Activated gamma-delta T cell treated with anti-CD3 and anti-CD28 coated beads, Interleukin-2, amount 50 U/mL, for 16 hours (primary cell): ENCODE results near the gene DENND4A.
"Not testable (repeated sequence)": the region's sequence is repeated elsewhere in the genome, so short reads cannot be mapped to it uniquely, and the experiment has no call there.

Experiments used
- DNase-seq: peaks from one replicate; pipeline ENCODE4 v3.0.0-alpha.2; 2020; ENCODE audit warnings: low read depth

Gene DENND4A

DNA sequence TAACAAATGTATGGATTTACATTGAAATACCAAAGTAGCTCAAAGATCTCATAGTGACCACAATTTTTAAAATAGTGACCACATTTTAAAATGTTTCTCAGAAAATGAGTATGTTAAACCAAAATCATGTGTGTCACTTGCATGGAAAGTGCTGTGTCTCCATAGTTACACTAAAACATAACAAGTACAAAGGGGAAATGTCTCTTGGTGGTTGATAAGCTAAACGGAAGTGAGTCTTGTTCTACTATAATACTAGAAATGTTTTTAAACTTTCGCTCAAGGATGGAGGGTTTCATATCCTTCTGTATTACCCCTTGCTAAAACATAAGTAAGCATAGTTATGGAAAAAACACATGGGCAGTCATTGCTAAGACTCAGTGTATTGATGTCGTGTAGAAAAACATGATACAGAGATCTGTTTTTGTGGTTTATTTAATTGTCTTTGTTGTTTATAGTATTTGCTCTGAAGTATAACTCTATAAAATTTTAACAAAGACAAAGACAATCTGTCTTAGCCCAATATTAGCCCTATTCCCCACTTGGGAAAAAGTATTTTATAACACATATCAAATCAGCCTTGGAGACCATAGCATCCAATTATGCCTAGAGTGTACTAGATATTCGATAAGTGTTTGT is 27.0 kb upstream of the DENND4A start:
- DNase-seq = no peak

- DNase-seq = no peak
Observed at GRCh38 chr15:65816441-65816840, 24.3 kb upstream of the DENND4A start.

DNA sequence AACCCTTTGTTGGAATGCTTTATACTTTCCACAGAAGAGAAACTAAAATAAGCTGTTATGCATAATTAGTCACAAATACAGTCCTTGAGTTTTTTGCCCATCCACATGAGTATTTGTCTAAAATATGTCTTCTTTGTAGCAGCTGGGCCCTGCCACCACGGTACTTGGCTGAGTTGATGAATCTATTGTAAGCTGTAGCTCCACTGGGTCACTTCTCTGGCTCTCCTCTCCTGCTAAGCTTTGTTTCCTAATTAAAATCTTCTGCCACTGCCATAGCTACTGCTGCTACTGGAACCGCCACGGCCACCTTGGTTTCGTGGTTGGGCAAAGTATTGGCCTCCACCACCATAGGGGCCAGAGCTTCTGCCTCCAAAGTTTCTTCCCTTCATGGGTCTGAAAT is 23.9 kb upstream of the DENND4A start:
- not testable (repeated sequence) for DNase-seq

DNA sequence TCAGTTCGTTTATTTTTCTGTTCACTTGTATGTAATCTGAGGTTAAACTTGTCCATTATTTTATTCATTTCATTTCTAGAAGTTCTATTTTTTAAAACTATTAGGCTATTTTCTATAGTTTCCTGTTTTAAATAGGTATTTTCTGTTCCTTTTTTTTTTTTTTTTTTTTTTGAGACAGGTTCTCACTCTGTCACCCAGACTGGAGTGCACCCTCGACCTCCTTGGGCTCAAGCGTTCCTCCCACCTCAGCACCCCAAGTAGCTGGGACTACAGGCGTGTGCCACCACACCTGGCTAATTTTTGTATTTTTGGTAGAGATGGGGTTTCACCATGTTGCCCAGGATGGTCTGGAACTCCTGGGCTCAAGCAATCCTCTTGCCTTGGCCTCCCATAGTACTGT is 22.2 kb upstream of the DENND4A start:
- DNase-seq = not testable (repeated sequence)

DNA sequence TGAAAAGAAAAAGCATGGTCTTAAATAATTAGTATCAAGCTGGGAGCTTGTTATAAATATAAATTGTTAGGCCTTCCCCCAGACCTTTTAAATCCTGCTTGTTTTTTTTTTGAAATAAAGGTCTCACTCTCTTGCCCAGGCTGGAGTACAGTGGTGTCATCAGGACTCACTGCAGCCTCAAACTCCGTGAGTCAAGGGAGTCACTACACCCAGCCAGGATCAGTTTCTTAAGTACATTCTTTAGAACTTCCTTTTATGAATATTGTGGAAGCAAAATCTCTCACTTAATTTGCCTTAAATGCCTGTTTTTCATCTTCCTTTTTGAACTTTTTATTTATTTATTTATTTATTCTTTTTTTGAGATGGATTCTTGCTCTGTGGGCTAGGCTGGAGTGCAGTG is 20.8 kb upstream of the DENND4A start:
- DNase-seq = no peak

- DNase-seq = no peak
Observed at GRCh38 chr15:65812467-65812866, 20.4 kb upstream of the DENND4A start.

DNA sequence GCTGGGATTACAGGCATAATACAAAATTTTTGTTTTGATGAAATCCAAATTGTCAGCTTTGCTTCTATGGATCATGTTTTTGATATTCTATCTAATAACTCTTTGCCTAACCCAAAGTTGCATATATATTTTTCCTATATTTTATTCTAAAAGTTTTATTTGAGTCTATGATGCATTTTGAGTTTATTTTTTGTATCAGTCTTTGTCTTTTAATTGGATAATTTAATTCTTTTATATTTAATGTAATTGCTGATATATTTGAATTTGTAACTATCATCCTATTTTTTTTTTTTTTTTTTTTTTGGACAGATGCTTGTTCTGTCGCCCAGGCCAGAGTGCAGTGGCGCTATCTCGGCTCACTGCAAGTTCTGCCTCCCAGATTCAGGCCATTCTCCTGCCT is 19.7 kb upstream of the DENND4A start:
- DNase-seq = no peak

GRCh38 chr15:65811011-65811733 is 19.1 kb upstream of the DENND4A start:
- not testable (repeated sequence) for DNase-seq

DNA sequence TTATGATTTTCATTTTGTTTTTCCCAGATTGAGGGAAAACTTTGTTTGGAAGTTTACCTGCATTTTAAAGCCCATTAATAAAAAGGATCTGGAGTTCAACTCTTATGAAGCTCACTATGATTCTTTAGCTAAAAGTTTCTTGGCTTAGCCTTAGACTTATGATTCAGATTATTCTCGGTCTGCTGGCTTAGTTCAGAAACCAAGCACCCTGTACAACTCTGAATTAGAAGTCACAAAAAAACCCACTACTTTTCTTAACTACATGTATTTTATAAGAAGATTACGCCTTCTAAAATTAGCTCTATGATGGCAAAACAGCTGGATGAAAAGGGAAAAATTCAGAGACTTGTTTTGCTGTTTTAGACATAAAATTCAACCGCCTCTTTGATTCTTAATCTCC is 14.3 kb upstream of the DENND4A start:
- DNase-seq = no peak

GRCh38 chr15:65805019-65805745 is 13.1 kb upstream of the DENND4A start:
- no peak for DNase-seq

GRCh38 chr15:65804252-65804931 is 12.3 kb upstream of the DENND4A start:
- no peak for DNase-seq

DNA sequence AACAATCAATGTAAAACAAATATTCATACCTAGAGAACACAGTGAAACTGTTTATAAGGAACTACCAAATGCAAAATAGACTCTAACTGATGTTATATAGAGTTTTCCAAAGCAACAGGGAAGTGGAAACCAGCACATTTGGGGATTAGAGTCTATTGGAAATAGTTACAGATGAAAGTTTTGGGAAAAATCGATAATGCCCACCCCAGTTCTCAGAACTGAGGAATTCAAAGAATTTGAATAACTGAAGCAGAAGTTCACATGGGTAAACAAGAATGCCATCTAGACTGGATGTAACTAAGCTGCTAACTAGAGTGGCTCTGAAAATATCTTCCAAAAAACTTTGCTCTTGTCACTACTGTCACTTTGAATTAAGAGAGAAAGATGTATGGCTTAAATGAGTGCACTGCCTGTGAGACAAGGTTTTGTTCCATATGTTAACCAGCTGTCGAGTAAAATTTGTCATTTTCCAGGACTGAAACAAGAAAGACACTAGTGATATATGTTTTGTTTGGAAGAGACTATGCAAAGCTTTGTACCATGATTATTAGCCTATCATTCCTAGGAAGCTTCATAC is 9.2 kb upstream of the DENND4A start:
- no peak for DNase-seq

- no peak for DNase-seq
Observed at GRCh38 chr15:65796610-65797078, 4.6 kb upstream of the DENND4A start.

GRCh38 chr15:65795663-65796216 is 3.6 kb upstream of the DENND4A start:
- no peak for DNase-seq

DNA sequence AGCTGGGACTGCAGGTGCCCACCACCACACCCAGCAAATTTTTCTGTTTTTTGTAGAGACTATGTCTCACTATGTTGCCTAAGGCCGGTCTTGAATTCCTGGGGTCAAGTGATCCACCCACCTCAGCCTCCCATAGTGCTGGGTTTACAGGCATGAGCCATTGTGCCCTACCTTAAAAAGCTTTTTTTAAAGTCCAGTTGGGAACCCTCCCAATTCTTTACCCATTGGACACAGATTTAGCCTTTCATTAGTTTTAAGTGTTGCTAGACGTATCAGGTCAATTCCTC is 1.7 kb upstream of the DENND4A start:
- no peak for DNase-seq

DNA sequence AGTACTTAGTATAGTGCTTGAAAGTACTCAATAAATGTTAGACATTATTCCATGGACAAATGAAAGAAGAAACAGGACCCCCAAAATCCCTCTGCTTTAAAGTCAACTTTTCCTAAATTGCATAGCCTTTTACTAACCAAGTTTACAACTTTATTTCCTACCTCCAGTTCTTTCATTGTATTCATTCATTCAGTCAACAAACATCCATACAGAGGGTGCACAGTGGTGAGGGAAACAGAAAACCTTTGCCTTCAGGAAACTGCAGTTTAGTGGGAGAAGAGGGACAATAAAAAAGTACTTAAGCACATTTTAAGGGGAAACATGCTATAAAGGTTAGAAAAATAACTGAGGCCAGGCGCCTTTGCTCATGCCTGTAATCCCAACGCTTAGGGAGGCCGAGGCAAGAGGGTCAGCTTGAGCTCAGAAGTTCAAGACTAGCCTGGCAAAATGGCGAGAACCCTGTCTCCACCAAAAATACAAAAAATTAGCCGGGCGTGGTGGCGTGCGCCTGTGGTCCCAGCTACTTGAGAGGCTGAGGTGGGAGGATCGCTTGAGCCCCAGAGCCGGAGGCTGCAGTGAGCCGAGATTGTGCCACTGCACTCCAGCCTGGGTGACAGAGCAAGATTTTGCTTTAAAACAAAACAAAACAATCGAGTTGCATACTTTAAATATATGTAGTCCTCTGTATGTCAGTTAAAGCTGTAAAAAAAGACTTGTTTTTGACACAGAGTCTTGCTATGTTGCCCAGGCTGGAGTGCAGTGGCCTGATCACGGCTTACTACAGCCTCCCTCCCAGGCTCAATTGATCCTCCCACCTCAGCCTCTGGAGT is 1.1 kb upstream of the DENND4A start:
- no peak for DNase-seq

DNA sequence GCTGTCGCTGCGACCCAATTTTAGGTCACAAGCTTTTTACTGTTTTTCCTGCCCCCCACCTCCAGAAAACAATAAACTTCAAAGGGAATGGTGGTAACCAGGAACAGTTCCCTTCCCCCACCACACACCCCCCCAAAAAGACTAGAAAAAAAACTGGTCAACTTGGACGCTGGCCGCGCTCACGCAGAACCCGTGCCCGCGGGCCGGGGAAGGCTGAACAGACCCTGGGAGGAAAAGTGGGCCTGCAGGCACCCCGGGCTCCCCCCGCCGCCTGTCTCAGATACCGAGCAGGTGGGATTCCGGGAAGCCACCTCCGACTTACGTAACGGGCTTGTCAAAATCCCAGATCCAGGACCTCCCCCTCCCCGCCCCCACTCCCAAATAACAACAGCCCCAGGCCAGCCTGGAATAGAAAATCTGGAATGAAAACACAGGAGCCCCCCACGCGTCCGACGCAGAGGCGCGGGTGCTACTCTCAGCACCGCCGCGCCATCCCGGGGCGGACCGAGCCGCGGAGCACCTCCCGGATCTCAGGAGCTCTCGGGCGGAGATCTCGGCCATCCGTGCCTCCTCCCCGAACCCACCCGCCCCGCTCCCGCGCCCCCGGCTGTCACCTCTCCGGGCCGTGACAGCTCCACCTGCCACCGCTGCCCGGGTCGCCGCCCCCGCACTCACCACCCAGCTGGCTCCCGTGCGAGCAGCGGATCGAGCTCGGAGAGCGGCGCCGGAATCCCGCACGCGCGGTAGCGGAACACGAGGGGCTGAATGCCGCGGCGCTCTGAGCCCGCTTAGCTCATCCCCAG is 557 bp downstream of the DENND4A start:
- DNase-seq = no peak

DNA sequence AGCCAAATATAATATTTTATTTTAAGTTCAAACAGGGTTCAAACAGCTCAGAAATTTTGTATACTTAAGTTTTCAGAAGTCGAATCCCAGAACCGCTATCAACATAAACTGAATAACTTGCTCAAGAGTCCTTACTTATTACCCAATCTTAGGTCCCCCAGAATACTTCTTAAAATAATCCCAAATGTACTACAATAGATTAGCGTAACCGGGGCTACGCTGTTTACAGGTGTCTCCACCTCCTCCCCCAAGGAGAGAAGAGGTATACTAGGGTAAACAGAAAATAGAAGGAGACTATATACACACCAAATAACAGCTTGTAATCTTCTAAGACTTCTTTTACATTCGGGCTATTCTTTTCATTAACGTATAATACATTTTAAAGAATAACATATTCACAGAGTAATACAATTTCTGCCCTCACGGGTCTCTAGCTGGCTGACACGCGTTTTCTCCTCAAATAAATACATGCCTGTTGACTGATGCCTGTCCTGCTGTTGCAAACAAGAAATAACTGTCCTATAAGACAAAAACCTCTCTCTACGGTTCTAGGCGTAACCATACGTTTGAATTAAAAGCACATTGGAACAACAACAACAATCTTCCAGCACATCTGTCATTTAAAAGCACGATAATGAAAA is 1.3 kb downstream of the DENND4A start:
- no peak for DNase-seq

- no peak for DNase-seq
Observed at GRCh38 chr15:65789759-65790425, 2.2 kb downstream of the DENND4A start.
